ENCODE results near the gene ARL10. TPM values are rescaled to one million over a fixed set of nuclear protein-coding genes. Genes with fewer than 3 reads are reported as not detected.

ARL10 gene
- polyA plus RNA-seq, 3 donors, result 0.04 to 0.93 TPM; not detected in 1

GRCh38 chr5:176410486-176411180, 45.3 kb downstream of the ARL10 start:
- no peak overlapping the region for H3K4me3 Mint-ChIP-seq
- H3K27ac Mint-ChIP-seq, result peak overlapping the region in 2 of 7 donors; percentile 19 to 33

More at GRCh38 chr5:176410486-176411180, 45.3 kb downstream of the ARL10 start:
- peaks cover 31% of the 10 kb centered on the region for H3K79me2 ChIP-seq (ENCODE audit: insufficient read depth, low read length)
- no peaks in the 10 kb centered on the region for H3K27me3 ChIP-seq (ENCODE audit: control insufficient read depth in 2 of 2, insufficient read depth in 2 of 2, low read length in 2 of 2)
- H3K9ac ChIP-seq (ENCODE audit: insufficient read depth, low read length, poor library complexity, severe bottlenecking), result no peak overlapping the region
- H3K27ac ChIP-seq (ENCODE audit: low read depth in 1 of 2, low read length in 2 of 2), result no peak overlapping the region
- Mint-ChIP-seq H3K36me3 (peaks cover 55 to 65% of the 10 kb centered on the region in 2 donors), H3K27me3 (ENCODE audit: low read depth in 3 of 3) (no peaks in the 10 kb centered on the region), H3K4me1 (peaks cover 41% of the 10 kb centered on the region), H3K9me3 (peaks cover 0 to 2% (median 0%) of the 10 kb centered on the region in 7 donors)
- H3K4me1 ChIP-seq (ENCODE audit: control insufficient read depth in 1 of 2, insufficient read depth in 2 of 2, low read length in 2 of 2), result peaks cover 8 to 13% of the 10 kb centered on the region in 2 donors
- DNase-seq, result no peak
- 97% methylated on average over 4 of the region's 5 CpGs for WGBS (ENCODE audit: insufficient coverage)
- intact Hi-C loops (cut with micrococcal nuclease), result loop anchor here (10.0 kb wide), 2 partner anchors 124 to 1724 kb away; partner anchors contain the start of genes RMND5B (in 1 of the 2) and RNF44 (in 1 of the 2)
- no peak for TF ChIP-seq CTCF (IDR thresholded peaks at IDR 0.05)
- H2AFZ ChIP-seq (ENCODE audit: insufficient read depth, low read depth, low read length, poor library complexity, severe bottlenecking), result no peak overlapping the region
- no peaks in the 10 kb centered on the region for H3K9me3 ChIP-seq (replicated peaks in 1 of 2; ENCODE audit: control insufficient read depth in 1 of 2, insufficient read depth in 1 of 2, low read length in 2 of 2)
- H3K4me3 ChIP-seq (replicated peaks in 1 of 3; ENCODE audit: low read depth in 2 of 3, low read length in 3 of 3), result no peak overlapping the region
- peaks cover 39 to 56% of the 10 kb centered on the region in 2 donors for H3K36me3 ChIP-seq (replicated peaks in 1 of 2; ENCODE audit: control insufficient read depth in 1 of 2, insufficient read depth in 2 of 2, low read length in 2 of 2)
- no peak overlapping the region for H3K4me2 ChIP-seq (replicated peaks; ENCODE audit: extremely low read depth, low read length, poor library complexity, severe bottlenecking)
- peaks cover 24% of the 10 kb centered on the region for H4K20me1 ChIP-seq (ENCODE audit: insufficient read depth, low read length)
